ENCODE data around the gene MSANTD1. TPM values are rescaled to one million over a fixed set of nuclear protein-coding genes. Genes with fewer than 3 reads are reported as not detected.

The MSANTD1 gene
- total and polyA plus RNA-seq, 10 of the 15 experiments (the other 5 are each of a cell fraction or from before 2014, with no cell fraction given) = 0.07 to 0.87 (median 0.22) TPM; not detected in 2

DNA sequence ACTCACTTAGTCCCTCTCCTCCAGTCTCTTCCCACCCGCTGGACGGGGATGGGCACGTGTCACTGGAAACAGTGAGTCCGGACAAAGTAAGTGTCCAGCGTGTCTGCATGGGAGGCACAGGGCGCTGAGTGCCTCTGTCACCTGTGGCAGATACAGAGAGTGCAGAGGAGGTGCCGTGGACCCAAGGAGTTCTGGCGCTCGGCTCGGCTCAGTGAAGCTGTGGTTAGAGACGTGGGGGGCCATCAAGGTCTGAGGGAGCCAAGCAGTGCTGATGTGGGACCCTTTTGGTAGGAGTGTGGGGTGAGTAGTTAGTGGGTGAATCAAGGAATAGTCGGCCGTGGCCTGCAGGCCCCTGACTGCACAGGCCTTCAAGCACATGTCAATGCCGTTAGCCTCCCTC is 40.1 kb upstream of the MSANTD1 start:
- SMC1A ChIA-PET (ENCODE audit: uncharacterized antibody, unreplicated experiment) = no interaction called here
- no peaks in the 10 kb centered on the region for H3K4me1 ChIP-seq (ENCODE audit: control insufficient read depth, insufficient read depth, low read length)
- H2AFZ ChIP-seq (ENCODE audit: control insufficient read depth, low read depth, low read length) = no peak overlapping the region
- intact Hi-C loops (cut with micrococcal nuclease; ENCODE audit: unreplicated experiment) (no loop called here), in situ Hi-C loops (cut with MboI) (no loop called here)
- H3K27ac ChIP-seq (ENCODE audit: control insufficient read depth, insufficient read depth) = no peak overlapping the region
- ATAC-seq (no peak), FAIRE-seq (no peak), DNase-seq (ENCODE audit: low read depth, low spot score) (no peak)
- POLR2A ChIA-PET = no interaction called here
- H3K36me3 ChIP-seq (ENCODE audit: control insufficient read depth in 2 of 2, insufficient read depth in 2 of 2, low read length in 1 of 2) = peaks cover 39 to 51% of the 10 kb centered on the region in 2 experiments
- H3K79me2 ChIP-seq (ENCODE audit: control insufficient read depth, insufficient read depth, low read length) = no peaks in the 10 kb centered on the region
- no peaks in the 10 kb centered on the region for H3K27me3 ChIP-seq (replicated peaks in 1 of 2; ENCODE audit: control insufficient read depth in 2 of 2, insufficient read depth in 2 of 2, low read length in 1 of 2)
- no peak overlapping the region for H3K4me2 ChIP-seq (ENCODE audit: control insufficient read depth, insufficient read depth)
- 96% methylated on average over 13 of the region's 14 CpGs for WGBS (ENCODE audit: insufficient coverage, insufficient replicate concordance, low lambda C conversion rate, missing lambda C conversion rate)
- no peak overlapping the region for H3K9ac ChIP-seq (ENCODE audit: control insufficient read depth, insufficient read depth, low read length)
- no peaks in the 10 kb centered on the region for H4K20me1 ChIP-seq (ENCODE audit: control insufficient read depth, insufficient read depth)
- no peaks in the 10 kb centered on the region for H3K9me3 ChIP-seq (replicated peaks; ENCODE audit: control insufficient read depth, insufficient read depth, low read length)
- no peak for TF ChIP-seq SREBF2 (IDR thresholded peaks at IDR 0.05; ENCODE audit: low read length)
- TF ChIP-seq ZNF217 (IDR thresholded peaks at IDR 0.05) = no peak
- no peak for TF ChIP-seq ETV6 (conservative IDR thresholded peaks at IDR 0.05 in 1 of 2, IDR thresholded peaks at IDR 0.05 in 1 of 2; ENCODE audit: borderline replicate concordance in 1 of 2, low read depth in 1 of 2)
- TF ChIP-seq FOXM1 (IDR thresholded peaks at IDR 0.05; ENCODE audit: low read depth, low read length) = no peak
- no peak for TF ChIP-seq NFYB (IDR thresholded peaks at IDR 0.05; ENCODE audit: insufficient read depth, low read depth, low read length)
- TF ChIP-seq, protein P1, sequence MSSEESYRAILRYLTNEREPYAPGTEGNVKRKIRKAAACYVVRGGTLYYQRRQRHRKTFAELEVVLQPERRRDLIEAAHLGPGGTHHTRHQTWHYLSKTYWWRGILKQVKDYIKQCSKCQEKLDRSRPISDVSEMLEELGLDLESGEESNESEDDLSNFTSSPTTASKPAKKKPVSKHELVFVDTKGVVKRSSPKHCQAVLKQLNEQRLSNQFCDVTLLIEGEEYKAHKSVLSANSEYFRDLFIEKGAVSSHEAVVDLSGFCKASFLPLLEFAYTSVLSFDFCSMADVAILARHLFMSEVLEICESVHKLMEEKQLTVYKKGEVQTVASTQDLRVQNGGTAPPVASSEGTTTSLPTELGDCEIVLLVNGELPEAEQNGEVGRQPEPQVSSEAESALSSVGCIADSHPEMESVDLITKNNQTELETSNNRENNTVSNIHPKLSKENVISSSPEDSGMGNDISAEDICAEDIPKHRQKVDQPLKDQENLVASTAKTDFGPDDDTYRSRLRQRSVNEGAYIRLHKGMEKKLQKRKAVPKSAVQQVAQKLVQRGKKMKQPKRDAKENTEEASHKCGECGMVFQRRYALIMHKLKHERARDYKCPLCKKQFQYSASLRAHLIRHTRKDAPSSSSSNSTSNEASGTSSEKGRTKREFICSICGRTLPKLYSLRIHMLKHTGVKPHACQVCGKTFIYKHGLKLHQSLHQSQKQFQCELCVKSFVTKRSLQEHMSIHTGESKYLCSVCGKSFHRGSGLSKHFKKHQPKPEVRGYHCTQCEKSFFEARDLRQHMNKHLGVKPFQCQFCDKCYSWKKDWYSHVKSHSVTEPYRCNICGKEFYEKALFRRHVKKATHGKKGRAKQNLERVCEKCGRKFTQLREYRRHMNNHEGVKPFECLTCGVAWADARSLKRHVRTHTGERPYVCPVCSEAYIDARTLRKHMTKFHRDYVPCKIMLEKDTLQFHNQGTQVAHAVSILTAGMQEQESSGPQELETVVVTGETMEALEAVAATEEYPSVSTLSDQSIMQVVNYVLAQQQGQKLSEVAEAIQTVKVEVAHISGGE (CRISPR knock-in tag; IDR thresholded peaks at IDR 0.05) = no peak
- TF ChIP-seq TCF7 (IDR thresholded peaks at IDR 0.05; ENCODE audit: borderline replicate concordance) = no peak
- CTCF ChIA-PET = no interaction called here
- RAD21 ChIA-PET (ENCODE audit: unreplicated experiment) = interaction anchor here (0.5 kb wide), 1 partner anchor 145 kb away, joined by 3 read pairs; no protein-coding TSS in a partner anchor
- no peak overlapping the region for H3K4me3 ChIP-seq
- no TSS peak for BruUV-seq (replicated peaks)
